Liver (tissue), 3 donors: ENCODE results near the gene DDX50.

ENCODE experiments used
- ATF3 ChIP-seq: IDR thresholded peaks from 2 replicates; pipeline ENCODE4 v1.6.1; 2016; ENCODE audit warnings: antibody characterized with exemption
- CTCF ChIP-seq: fragments of 150-350 bp; IDR thresholded peaks from 2 replicates; pipeline ENCODE4 v1.5.1; 2017; ENCODE audit warnings: improper control_type of control experiment, low read depth, low read length; ENCODE audit not compliant: missing input control
- EGR1 ChIP-seq, 2 donors: IDR thresholded peaks; 2 replicates each; pipeline ENCODE4 v1.6.1; 2016 to 2018; ENCODE audit warnings: antibody characterized with exemption in 2 of 2, low read depth in 2 of 2
- GABPA ChIP-seq, 2 donors: IDR thresholded peaks in 1 of 2; conservative IDR thresholded peaks in 1 of 2; 2 replicates each; pipeline ENCODE4 v1.6.1; 2016; ENCODE audit warnings: antibody characterized with exemption in 2 of 2, mild to moderate bottlenecking in 1 of 2, moderate library complexity in 1 of 2
- JUND ChIP-seq, 2 donors: IDR thresholded peaks; 2 replicates each; pipeline ENCODE4 v1.6.1; 2016; ENCODE audit warnings: antibody characterized with exemption in 2 of 2
- MAX ChIP-seq: IDR thresholded peaks from 2 replicates; pipeline ENCODE4 v1.6.1; 2016; ENCODE audit warnings: antibody characterized with exemption
- NR2F2 ChIP-seq: IDR thresholded peaks from 2 replicates; pipeline ENCODE4 v1.6.1; 2016; ENCODE audit warnings: antibody characterized with exemption
- REST ChIP-seq: IDR thresholded peaks from 2 replicates; pipeline ENCODE4 v1.6.1; 2016; ENCODE audit warnings: antibody characterized with exemption, mild to moderate bottlenecking
- RXRA ChIP-seq, 2 donors: IDR thresholded peaks; 2 replicates each; pipeline ENCODE4 v1.6.1; 2017 to 2018; ENCODE audit warnings: antibody characterized with exemption in 2 of 2, mild to moderate bottlenecking in 1 of 2
- SP1 ChIP-seq: IDR thresholded peaks from 2 replicates; pipeline ENCODE4 v1.6.1; 2018; ENCODE audit warnings: antibody characterized with exemption, mild to moderate bottlenecking
- TAF1 ChIP-seq: conservative IDR thresholded peaks from 2 replicates; pipeline ENCODE4 v1.6.1; 2016; ENCODE audit warnings: antibody characterized with exemption, mild to moderate bottlenecking
- YY1 ChIP-seq: IDR thresholded peaks from 2 replicates; pipeline ENCODE4 v1.6.1; 2016; ENCODE audit warnings: antibody characterized with exemption, mild to moderate bottlenecking
- ZBTB33 ChIP-seq: IDR thresholded peaks from 2 replicates; pipeline ENCODE4 v1.6.1; 2016; ENCODE audit warnings: antibody characterized with exemption
- donor health status: healthy.
- donor health status: healthy.

GRCh38 chr10:68870545-68871104 is 30.5 kb upstream of the DDX50 start:
- TF ChIP-seq ATF3 (no peak), CTCF (no peak), JUND (IDR thresholded peaks at IDR 0.05) (no peak), SP1 (no peak), REST (no peak), TAF1 (no peak), ZBTB33 (no peak), MAX (no peak), GABPA (IDR thresholded peaks at IDR 0.05 in 1 of 2, conservative IDR thresholded peaks at IDR 0.05 in 1 of 2) (no peak), RXRA (IDR thresholded peaks at IDR 0.05) (no peak), NR2F2 (no peak), YY1 (no peak), EGR1 (IDR thresholded peaks at IDR 0.05; ENCODE audit: low read depth in 2 of 2) (no peak)
